Neuron (in vitro differentiated cells): ENCODE data around the gene MOB3C.
A peak's percentile ranks its signal among the peaks of the same experiment; 100 is the strongest.

Experiments
- H2AFZ ChIP-seq: one replicate; pipeline ENCODE4 v1.6.1; 2013; ENCODE audit warnings: low read depth, mild to moderate bottlenecking, inconsistent platforms, low read length, moderate library complexity
- H3K27me3 ChIP-seq: one replicate; pipeline ENCODE4 v1.6.1; 2013; ENCODE audit warnings: low read length; ENCODE audit not compliant: insufficient read depth
- H3K36me3 ChIP-seq: one replicate; pipeline ENCODE4 v1.6.1; 2013; ENCODE audit warnings: low read length; ENCODE audit not compliant: insufficient read depth
- H3K4me1 ChIP-seq: one replicate; pipeline ENCODE4 v1.6.1; 2013; ENCODE audit warnings: low read length; ENCODE audit not compliant: insufficient read depth
- H3K4me3 ChIP-seq: 2 replicates; pipeline ENCODE4 v1.5.1; 2013; ENCODE audit warnings: mild to moderate bottlenecking, low read length, moderate library complexity
- H3K9me3 ChIP-seq: one replicate; pipeline ENCODE4 v1.6.1; 2013; ENCODE audit warnings: low read length

The MOB3C gene

DNA sequence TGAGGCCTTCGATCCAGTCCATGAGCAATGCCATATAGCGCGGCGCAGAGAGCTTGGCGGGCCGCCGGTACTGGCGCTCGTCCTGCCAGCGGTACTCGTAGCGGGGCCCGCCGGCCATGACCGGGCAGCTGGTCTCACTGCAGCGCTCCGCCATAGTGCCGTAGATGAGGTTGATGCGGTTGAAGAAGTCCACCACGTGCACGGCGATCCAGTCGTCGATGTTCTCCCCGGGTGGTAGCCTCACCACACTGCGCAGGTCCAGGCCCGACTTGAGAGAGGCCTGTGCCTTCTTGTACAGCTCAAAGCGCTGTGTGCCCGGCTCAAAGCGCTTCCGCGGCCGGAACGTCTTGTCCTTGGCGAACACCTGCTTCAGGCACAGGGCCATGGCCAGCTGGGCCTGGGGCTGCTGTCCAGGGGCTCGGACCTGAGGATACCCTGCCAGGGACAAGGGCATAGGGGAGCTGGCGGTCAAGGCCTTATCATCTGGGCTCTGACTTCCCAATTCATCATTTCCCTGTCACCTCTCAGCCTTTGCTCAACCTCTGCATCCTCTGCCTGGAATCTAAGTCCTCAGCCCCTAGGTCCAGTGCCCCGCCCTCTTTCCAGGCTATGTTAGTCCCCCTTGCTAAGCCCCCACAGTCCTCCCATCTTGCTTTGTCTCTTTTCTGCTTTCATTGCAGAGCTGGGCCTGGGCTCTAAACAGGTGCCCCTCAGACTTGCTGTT lies 3.5 kb downstream of the MOB3C start:
- H3K4me1 ChIP-seq: peaks cover 15% of the 10 kb centered on the region
- no peaks in the 10 kb centered on the region for H3K9me3 ChIP-seq
- no peaks in the 10 kb centered on the region for H3K36me3 ChIP-seq
- no peak overlapping the region for H2AFZ ChIP-seq
- peaks cover 4% of the 10 kb centered on the region for H3K27me3 ChIP-seq
- no peak overlapping the region for H3K4me3 ChIP-seq

DNA sequence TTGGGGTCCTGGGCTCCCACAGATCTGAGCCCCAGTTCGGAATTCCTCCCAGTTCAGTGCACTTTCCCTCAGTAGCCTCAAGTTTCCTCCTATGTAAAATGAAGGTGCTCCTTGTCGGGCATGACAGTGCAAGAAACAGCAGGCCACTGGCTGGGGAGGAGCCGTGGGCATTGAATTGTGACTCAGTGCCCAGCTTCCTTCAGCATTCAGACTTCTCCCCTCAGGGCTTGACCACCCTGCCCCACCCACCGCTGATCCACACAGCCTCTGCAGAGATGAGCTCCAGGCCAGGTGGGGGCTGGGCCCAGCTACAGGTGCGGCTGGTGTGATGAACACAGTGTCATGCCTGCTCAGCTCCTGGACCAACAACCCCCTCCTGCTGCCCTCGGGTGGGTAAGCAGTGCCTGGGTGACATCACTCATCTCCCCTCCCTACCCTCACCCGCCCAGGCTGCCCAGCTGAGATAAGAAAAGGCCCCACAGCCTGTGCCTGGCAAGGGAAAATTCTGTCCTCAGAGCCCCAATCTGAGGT lies 4.9 kb downstream of the MOB3C start:
- Histone ChIP-seq H3K27me3 (no peaks in the 10 kb centered on the region), H2AFZ (no peak overlapping the region), H3K4me1 (peaks cover 15% of the 10 kb centered on the region), H3K9me3 (no peaks in the 10 kb centered on the region), H3K4me3 (no peak overlapping the region), H3K36me3 (no peaks in the 10 kb centered on the region)

DNA sequence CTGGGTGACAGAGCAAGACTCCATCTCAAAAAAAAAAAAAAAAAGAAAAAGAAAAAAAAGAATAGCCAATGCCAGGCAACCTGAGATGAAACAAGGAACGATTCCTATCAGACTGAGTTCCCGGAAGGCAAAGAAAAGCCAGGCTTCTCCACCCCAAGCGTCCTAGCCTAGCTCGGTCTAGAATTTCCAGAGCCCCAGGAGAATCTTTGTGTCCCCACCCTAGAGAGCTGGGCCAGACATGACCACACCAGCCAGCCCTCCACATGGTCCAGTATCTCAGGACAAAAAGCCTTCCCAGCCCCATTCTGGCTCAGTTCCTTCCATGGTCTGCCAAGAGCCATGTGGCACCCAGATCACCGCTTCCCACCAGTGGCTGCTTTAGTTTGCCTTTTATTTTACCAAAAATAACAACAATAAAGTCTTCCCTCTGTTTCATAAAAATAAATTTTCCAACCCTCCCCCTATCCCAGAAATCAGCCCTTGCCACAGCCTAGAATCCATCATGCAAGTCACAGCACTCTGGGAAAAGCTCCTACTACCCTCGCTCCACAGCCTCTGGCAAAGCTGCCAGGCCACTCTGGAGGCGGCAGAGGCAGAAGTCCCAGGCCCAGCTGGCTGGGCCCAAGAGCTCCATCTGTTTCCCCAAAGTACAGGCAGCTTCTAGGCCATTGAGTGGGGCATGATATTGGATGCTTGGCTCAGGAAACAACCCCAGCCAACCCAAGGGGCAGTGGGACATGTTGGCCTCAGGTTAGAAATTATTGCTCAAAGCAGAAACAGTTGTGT lies 9.1 kb downstream of the MOB3C start:
- Histone ChIP-seq H3K4me1 (peaks cover 9% of the 10 kb centered on the region), H3K36me3 (no peaks in the 10 kb centered on the region)

DNA sequence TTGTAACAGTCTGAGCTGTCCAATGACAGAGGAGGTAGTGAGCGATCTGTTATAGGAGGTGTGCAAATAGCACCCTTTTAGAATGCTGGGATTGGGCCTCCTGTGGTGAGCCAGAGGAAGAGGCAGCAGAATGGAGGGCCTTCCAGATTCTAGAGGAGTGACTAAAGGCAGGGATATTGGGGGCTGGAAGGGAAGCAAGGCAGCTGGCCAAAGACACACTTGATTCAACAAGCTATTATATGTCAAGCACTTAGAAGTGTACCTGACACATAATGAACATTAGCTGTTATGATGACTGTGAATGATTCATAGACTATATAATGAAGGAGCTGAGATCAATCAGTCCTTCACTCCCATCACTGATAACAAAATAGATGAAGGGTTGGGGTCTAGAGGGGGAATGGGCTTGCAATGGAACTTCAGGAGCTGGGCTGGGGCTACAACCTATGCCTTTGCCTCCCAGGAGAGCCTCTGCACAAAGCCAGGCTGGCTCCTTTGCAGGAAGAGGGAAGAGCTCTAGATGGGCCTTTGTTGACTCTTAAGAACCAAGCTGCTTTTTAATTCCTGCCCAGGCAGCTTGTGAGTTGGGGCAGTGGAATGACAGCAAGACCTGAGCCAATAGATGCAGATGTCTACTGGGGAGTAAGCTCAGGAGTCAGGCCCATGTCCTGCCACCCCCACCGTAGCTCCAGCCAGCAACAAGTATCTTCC lies 10.2 kb downstream of the MOB3C start:
- no peak overlapping the region for H2AFZ ChIP-seq

More for the DNA sequence above, 9.1 kb downstream of the MOB3C start:
- H3K27me3 ChIP-seq: no peaks in the 10 kb centered on the region
- H2AFZ ChIP-seq: no peak overlapping the region
- no peak overlapping the region for H3K4me3 ChIP-seq
- no peaks in the 10 kb centered on the region for H3K9me3 ChIP-seq

DNA sequence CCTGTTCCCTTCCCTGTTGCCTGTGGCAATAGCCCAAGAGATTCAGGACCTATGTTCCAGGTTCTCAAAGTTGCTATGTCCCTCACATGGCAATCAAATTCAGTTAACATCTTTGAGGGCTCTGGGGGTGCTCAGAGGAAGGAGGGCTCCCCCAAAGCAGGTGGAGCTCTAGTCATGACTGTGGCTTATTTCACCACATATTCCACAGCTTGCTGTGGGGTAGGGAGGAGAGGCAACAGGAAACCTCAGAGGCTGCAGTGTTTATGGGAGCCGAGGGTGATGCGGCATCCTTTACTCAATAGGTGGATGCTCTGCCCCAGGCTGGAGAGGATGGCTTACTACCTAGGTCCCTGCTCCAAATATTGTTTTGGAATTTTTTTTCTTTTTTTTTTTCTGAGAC lies 11.4 kb downstream of the MOB3C start:
- H3K36me3 ChIP-seq: no peaks in the 10 kb centered on the region
- H3K4me3 ChIP-seq: no peak overlapping the region
- H3K4me1 ChIP-seq: peaks cover 9% of the 10 kb centered on the region
- no peak overlapping the region for H2AFZ ChIP-seq
- no peaks in the 10 kb centered on the region for H3K27me3 ChIP-seq
- no peaks in the 10 kb centered on the region for H3K9me3 ChIP-seq

More for the DNA sequence above, 10.2 kb downstream of the MOB3C start:
- Histone ChIP-seq H3K9me3 (no peaks in the 10 kb centered on the region), H3K4me3 (no peak overlapping the region), H3K36me3 (no peaks in the 10 kb centered on the region), H3K4me1 (peaks cover 9% of the 10 kb centered on the region), H3K27me3 (no peaks in the 10 kb centered on the region)

DNA sequence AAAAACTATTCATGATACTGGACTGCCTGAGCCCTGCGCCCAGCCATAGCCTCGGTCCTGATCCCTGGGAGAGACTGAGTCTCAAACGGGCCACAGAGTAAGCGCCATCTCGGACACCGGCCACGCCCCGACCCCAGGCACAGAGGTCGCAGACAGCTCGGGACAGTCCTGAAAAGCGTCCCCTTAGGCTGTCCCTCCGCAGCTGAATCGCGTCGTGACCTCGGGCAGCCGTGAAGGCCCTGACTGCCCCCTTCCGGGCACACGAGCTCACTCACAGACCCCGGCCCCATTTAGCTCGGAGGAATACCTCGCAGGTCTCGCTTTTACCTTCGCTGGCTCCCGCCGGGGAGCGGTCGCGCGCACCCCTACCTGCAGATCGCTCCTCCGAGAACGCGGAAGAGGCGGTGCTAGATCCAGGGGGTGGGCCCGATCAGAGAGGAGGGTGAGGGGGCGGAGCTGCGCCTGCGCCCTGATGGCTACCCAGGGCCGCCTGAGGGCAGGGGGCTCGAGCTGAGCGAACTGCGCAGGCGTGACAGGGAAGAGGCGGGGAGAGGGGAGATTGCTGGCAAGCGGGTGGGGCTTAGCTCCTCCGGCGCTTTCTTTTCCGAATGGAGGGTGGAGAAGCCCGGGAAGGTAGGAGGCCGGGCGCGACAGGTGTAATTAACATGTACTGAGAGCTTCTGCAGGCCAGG lies 12.6 kb downstream of the MOB3C start, which contains the start of gene MKNK1:
TSS of gene MKNK1 (minus strand) at position 411 of the 692 bp plus-strand sequence. CDS start 20,941 bp downstream, outside the sequence.
- Histone ChIP-seq H2AFZ (peak within 1 kb of the TSS; percentile 94), H3K4me3 (peak within 1 kb of the TSS; percentile 79), H3K36me3 (no peaks in the 10 kb centered on the region), H3K27me3 (no peaks in the 10 kb centered on the region), H3K9me3 (no peaks in the 10 kb centered on the region), H3K4me1 (peaks cover 9% of the 10 kb centered on the region)

DNA sequence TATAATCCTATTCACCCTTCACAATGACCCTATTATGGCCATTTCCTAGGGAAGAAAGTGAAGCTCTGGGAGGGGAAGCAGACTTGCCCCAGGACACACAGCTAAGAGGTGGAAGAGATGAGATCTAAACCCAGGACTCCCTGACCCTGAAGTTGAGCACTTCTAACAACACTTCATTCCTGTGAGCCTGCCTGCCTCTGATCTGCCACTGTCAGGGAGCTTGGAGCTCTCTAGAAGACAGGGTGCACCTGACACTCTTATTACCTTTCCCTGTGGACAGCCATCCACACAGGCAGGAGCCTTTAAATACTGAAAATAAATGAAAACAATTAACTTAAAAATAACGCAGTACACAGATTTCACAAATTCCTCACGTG lies 13.1 kb downstream of the MOB3C start:
- Histone ChIP-seq H3K4me1 (peaks cover 9% of the 10 kb centered on the region), H3K4me3 (peak overlapping the region; percentile 79), H3K36me3 (no peaks in the 10 kb centered on the region), H3K9me3 (no peaks in the 10 kb centered on the region), H2AFZ (peak overlapping the region; percentile 94), H3K27me3 (no peaks in the 10 kb centered on the region)

DNA sequence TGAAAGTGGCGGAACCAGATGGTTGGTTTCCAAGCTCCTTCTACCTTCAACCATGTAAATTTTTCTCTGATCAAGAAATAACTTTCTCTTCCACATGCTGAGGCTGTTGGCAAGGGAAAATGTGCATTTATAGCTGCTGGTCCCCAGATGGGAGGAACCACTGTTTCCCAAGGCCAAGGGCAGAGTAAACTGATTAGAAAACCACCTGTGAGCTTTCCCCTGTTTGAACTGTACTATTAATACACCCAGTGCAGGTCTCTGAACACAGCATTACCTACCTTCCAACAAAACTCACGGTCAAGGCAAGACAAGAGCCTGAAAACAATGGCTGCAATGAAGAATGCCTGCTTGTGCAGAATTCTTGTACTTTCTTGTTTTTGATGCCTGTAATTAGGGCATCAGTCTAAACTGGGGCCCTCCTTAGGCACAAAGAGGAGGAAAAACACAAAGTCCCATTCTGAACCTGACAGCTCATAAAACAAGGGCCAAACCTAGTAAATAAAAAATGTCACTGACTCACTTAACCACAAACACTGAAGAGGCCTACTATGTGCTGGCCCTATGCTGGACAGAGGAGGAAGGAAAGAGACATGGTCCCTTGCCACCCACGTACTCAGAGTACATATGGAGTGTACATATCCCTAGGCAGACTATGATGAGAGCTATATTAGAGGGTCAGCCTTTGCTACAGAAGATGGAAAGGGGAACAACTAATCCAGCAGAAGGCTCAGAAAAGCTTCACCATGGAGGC lies 15.2 kb downstream of the MOB3C start:
- H3K36me3 ChIP-seq: no peaks in the 10 kb centered on the region
- no peak overlapping the region for H2AFZ ChIP-seq
- no peaks in the 10 kb centered on the region for H3K27me3 ChIP-seq
- H3K4me1 ChIP-seq: peaks cover 9% of the 10 kb centered on the region
- H3K4me3 ChIP-seq: no peak overlapping the region
- no peaks in the 10 kb centered on the region for H3K9me3 ChIP-seq

DNA sequence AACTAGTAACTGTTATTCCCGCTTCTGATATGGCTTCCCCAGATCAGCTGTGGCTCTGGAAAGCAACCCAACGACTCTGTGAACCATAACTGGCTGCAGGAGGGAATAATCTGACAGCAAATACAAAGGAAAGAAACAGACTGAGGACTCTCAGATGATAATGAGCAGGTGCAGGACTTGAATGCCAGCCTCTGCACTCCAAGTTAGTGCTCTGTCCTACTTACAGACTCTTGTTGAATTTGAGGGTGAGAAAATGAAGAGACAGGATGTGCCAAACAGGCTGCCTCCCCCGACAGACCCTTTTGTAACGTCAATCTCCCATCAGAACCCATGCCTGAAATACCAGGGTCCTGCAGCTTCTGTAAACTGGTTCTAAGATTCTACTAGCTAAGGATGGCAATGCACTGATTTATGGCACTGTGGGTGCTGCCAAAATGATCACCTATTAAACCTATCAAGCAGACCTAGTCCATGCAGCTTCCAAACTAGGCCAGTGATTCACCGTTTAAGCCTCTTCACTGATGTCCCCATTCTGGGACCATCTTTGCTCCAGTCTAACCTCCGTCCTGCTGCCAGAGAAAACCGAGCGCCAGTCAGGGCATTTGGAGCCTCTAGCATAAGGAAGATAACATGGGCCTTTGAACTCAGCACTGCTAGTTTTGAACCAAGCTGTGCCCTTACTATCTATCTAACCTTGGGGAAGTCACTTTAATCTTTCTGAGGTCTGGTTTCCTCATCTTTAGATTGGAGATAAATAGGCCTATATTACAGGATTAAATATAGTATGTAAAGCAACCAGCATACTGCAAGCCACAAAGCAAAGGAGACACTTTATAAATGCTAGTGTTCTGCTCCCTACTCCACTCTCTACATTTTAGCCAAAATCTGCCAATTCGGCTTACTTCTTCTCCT lies 17.3 kb downstream of the MOB3C start:
- H3K4me1 ChIP-seq: peaks cover 9% of the 10 kb centered on the region
- H3K27me3 ChIP-seq: no peaks in the 10 kb centered on the region
- no peaks in the 10 kb centered on the region for H3K36me3 ChIP-seq
- H3K4me3 ChIP-seq: no peak overlapping the region
- H2AFZ ChIP-seq: no peak overlapping the region
- no peaks in the 10 kb centered on the region for H3K9me3 ChIP-seq

DNA sequence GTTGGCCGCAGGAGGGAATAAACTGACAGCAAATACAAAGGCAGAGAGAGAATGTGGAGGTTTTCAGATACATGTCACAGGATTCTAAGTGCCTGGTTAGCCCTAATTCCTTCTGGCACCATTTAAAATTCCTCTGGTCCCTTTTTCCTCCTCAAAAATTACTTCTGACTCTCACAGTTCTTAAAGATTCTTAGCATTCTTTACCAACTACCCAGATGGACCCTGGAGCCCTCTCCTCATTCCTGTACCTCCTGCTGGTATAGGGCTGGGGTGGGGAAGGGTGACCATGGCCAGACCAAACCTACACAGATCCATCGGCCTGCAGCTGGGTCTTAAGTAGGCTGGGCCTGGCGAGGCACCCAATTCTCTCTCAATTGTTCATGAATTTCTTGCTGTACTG lies 19.8 kb downstream of the MOB3C start:
- no peaks in the 10 kb centered on the region for H3K27me3 ChIP-seq
- H3K4me3 ChIP-seq: no peak overlapping the region
- H2AFZ ChIP-seq: no peak overlapping the region
- H3K9me3 ChIP-seq: no peaks in the 10 kb centered on the region
- peaks cover 10% of the 10 kb centered on the region for H3K36me3 ChIP-seq
- H3K4me1 ChIP-seq: no peaks in the 10 kb centered on the region

DNA sequence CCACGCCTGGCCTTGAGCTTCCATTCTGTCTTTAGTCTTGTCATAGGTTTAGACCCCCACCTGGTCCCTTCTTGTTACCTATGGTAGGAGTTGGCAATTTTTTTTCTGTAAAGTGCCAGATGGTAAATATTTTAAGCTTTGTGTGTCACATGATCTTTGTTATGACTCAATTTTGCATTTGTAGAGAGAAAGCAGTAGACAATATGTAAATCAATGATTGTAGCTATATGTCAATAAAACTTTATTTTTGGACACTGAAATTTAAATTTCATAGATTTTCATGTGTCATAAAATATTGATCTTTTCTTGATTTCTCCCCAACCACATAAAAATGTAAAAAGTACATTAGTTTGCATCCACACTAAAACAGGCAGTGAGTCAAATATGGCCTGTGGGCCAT lies 20.6 kb downstream of the MOB3C start:
- no peaks in the 10 kb centered on the region for H3K4me1 ChIP-seq
- no peak overlapping the region for H2AFZ ChIP-seq
- H3K9me3 ChIP-seq: no peaks in the 10 kb centered on the region
- no peaks in the 10 kb centered on the region for H3K27me3 ChIP-seq
- H3K4me3 ChIP-seq: no peak overlapping the region
- peaks cover 18% of the 10 kb centered on the region for H3K36me3 ChIP-seq
